ENCODE results near the gene LRSAM1. TPM values are rescaled to one million over a fixed set of nuclear protein-coding genes. Genes with fewer than 3 reads are reported as not detected.
A peak's percentile ranks its signal among the peaks of the same experiment; 100 is the strongest.

LRSAM1 gene
- total RNA-seq (2014; rRNA removed; shearing (Covaris generic)): 13.0 and 13.2 TPM in 2 replicates
- polyA plus RNA-seq (2015; cell fraction: cytosol; rRNA removed): 12.0 and 12.7 TPM in 2 replicates
- polyA plus RNA-seq (2015; cell fraction: nucleus; rRNA removed): 36.8 and 44.0 TPM in 2 replicates

GRCh38 chr9:127450830-127451607, at the start of gene LRSAM1, which contains the start of gene RPL12:
LRSAM1 (plus strand) TSS chr9:127451510; CDS start chr9:127454528, 3,018 bp downstream.
RPL12 (minus strand) TSS chr9:127451406; CDS start chr9:127451317, 89 bp downstream.
- peak; percentile 89 for DNase-seq (ENCODE audit: low read depth)

GRCh38 chr9:127402401-127403090, 48.8 kb upstream of the LRSAM1 start:
- DNase-seq (ENCODE audit: low read depth): no peak

- no peak for DNase-seq (ENCODE audit: low read depth)
Observed at GRCh38 chr9:127403507-127404192, 47.7 kb upstream of the LRSAM1 start.

GRCh38 chr9:127404631-127405030, 46.7 kb upstream of the LRSAM1 start:
- no peak for DNase-seq (ENCODE audit: low read depth)

GRCh38 chr9:127405344-127406125, 45.8 kb upstream of the LRSAM1 start:
- DNase-seq (ENCODE audit: low read depth): no peak

GRCh38 chr9:127406799-127407491, 44.4 kb upstream of the LRSAM1 start:
- DNase-seq (ENCODE audit: low read depth): no peak

- no peak for DNase-seq (ENCODE audit: low read depth)
Observed at GRCh38 chr9:127407492-127407843, 43.8 kb upstream of the LRSAM1 start.

- DNase-seq (ENCODE audit: low read depth): no peak
Observed at GRCh38 chr9:127411122-127411521, 40.2 kb upstream of the LRSAM1 start.

- DNase-seq (ENCODE audit: low read depth): no peak
Observed at GRCh38 chr9:127415141-127415540, 36.2 kb upstream of the LRSAM1 start.

GRCh38 chr9:127415657-127416056, 35.7 kb upstream of the LRSAM1 start:
- no peak for DNase-seq (ENCODE audit: low read depth)

- DNase-seq (ENCODE audit: low read depth): peak; percentile 79
Observed at GRCh38 chr9:127417131-127418036, 33.9 kb upstream of the LRSAM1 start.

- no peak for DNase-seq (ENCODE audit: low read depth)
Observed at GRCh38 chr9:127418037-127418471, 33.3 kb upstream of the LRSAM1 start.

GRCh38 chr9:127419348-127419747, 32.0 kb upstream of the LRSAM1 start:
- DNase-seq (ENCODE audit: low read depth): no peak

GRCh38 chr9:127421057-127421456, 30.3 kb upstream of the LRSAM1 start:
- no peak for DNase-seq (ENCODE audit: low read depth)

- DNase-seq (ENCODE audit: low read depth): no peak
Observed at GRCh38 chr9:127422133-127422782, 29.1 kb upstream of the LRSAM1 start.

- DNase-seq (ENCODE audit: low read depth): no peak
Observed at GRCh38 chr9:127422787-127423186, 28.5 kb upstream of the LRSAM1 start.

- DNase-seq (ENCODE audit: low read depth): no peak
Observed at GRCh38 chr9:127423476-127423933, 27.8 kb upstream of the LRSAM1 start.

- DNase-seq (ENCODE audit: low read depth): peak; percentile 92
Observed at GRCh38 chr9:127423934-127424675, 27.2 kb upstream of the LRSAM1 start, which contains the start of gene ZNF79. ZNF79 (plus strand) TSS chr9:127424382; CDS start chr9:127424788, 406 bp downstream.

All from HT1080 (cell line).